Activated T-helper 9 cell treated with anti-CD3 and anti-CD28 coated beads, Interleukin-2, amount 50 U/mL, for 16 hours (primary cell): Measurements from ENCODE around the gene DNTTIP2.
"Not testable (repeated sequence)": the region's sequence is repeated elsewhere in the genome, so short reads cannot be mapped to it uniquely, and the experiment has no call there.

Experiments used
- DNase-seq: peaks from one replicate; pipeline ENCODE4 v3.0.0-alpha.2; 2020; ENCODE audit warnings: low read depth

The DNTTIP2 gene

DNA sequence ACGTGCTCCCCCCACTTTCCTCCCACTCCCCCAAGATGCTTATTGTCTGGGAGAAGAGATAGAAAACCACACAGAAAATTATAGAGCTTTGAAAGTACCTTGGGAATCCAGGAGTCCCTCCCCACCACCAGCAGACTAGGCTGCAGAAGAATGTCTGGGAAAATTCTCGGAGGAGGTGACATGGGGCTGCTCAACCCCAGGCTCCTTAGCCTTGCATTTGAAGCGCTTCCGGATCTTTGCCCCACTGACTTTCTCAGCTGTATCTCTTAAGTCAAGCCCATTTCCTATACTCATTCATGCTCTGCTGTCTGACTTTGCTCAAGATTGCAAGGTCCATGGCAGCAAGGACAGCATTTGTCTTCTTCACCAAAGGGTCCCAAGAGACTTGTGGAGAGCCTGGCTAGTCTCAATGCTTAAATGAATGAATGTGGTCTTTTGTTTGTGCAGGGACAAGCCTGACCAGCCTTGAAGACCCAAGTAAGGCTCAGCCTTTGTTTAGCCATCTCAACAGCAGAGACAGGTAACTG, 38.0 kb downstream of the DNTTIP2 start:
- DNase-seq: no peak

DNA sequence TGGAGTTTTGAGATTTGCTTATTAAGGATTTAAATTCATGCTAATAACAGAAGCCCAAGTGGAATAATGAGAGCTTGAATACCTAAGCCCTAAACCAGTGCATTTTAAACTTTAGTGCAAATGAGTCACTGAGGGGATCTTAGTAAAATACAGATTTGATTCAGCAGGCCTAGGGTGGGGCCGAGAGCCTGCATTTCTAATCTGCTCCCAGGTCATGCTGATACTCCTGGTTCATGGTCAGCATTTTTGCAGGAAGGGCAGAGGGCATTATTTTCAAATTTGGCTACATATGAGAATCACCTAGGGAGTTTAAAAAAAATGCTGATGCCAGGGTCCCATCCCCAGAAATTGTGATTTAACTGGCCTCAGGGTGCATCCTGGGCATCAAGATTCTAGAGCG, 39.3 kb downstream of the DNTTIP2 start:
- DNase-seq: no peak

DNA sequence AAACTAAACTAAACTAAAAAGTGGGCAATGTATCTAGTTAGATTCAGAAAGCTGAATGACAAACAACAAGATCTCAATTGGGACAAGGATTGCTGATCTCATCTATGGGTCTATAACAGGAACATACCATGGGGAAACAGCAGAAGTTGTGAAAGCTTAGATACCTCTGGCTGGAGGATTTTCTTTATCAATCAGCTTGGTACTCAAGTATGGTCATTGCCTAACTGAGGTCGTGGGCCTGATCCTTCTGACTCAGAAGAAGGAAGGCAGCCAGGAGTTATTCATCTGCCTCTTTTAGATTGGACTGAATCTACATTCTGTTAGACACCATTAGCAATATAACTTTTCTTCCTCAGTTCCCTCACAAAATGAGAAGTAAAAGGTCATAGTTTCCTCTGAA, 39.7 kb downstream of the DNTTIP2 start:
- no peak for DNase-seq

DNA sequence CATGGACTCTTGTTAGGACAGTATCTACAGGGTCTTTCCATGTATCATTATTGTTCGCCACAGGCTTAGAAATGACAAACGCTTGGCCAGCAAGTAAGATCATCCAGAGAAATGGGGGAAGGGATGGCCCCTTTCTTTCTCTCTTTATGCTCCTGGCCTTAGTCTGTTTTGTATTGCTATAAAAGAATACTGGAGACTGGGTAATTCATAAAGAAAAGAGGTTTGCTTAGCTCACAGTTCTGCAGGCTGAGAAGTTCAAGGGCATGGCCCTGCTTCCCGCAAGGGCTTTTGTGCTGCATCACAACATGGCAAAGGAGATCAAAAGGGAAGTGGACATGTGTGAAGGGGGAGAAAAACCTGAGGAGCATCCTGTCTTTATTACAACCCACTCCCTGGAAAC, 41.0 kb downstream of the DNTTIP2 start:
- DNase-seq: no peak

DNA sequence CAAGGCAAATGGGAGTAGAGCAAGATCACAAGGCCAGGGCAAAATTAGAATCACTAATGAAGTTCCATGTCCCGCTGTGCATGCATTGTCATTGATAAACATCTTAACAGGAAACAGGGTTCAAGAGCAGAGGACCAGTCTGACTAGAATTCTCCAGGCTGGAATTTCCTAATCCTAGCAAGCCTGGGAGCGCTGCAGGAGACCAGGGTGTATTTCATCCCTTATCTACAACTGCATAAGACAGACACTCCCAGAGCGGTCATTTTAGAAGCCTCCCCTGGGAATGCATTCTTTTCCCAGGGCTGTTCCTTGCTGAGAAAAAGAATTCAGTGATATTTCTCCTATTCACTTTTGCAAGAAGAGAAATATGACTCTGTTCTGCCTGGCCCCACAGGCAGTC, 45.7 kb downstream of the DNTTIP2 start:
- DNase-seq: not testable (repeated sequence)

DNA sequence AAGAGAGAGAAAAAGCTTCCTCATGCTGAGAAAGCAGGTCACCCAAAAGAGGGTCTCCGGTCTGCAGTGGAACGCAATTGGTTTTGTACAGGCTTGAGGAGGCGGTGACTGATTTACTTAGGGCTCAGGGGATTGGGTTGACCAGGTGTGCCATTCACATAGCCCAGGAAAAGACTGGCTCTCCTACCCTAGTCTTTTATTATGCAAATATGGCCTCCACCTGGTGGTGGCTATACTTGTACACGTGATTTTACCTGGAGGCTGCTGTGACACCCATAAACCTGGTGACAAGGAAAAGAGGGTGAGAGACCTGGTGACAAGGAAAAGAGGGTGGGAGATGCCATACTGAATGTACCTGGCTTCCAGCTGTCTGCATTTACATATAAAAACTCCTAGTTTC, 49.9 kb downstream of the DNTTIP2 start:
- no peak for DNase-seq

DNA sequence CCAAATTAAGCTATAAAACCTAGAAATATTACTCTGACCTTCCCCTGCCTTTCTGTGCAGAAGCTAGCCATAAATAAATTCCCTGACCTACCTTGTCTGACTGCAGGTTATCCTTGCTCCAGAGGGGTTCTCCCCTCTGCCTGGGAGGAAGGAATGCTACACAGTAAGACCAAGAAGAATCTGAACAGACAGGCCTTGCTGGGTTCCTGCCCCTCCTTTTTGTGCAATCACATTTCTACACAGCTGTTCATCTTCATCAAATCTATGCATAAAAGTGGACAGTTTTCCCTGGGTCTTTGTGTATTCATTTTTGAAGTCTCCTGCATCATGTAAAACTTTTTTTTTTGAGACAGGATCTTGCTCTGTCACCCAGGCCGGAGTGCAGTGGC, 50.6 kb downstream of the DNTTIP2 start:
- no peak for DNase-seq

DNA sequence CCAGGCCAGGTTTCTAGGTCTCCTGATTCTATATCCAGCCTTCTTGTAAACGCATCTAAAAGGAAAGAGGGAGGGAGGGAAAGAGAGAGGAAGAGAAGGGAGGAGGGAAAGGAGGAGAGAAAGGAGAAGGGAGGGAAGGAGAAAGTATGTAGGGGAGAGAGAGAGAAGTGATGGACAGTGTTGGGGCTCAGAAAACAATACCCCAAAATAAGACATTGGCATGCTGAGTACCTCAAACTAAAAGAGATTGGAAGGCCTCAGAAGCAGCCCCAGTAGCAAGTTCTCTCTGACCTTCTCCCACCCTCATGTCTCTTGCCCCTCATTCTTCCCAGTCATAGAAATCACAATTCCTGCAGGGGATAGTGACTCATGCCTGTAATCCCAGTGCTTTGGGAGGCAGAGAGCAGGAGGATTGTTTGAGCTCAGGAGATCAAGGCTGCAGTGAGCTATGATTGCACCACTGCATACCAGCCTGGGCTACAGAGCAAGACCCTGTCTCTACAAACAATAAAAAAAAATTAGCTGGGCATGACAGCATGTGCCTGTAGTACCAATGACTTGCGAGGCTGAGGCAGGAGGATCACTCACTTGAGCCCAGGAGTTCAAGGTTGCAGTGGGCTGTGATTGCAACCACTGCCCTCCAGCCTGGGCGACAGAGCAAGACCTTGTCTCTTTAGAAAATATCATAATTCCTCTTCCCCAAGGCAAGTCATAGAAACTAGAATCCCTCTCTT, 51.2 kb downstream of the DNTTIP2 start:
- no peak for DNase-seq

DNA sequence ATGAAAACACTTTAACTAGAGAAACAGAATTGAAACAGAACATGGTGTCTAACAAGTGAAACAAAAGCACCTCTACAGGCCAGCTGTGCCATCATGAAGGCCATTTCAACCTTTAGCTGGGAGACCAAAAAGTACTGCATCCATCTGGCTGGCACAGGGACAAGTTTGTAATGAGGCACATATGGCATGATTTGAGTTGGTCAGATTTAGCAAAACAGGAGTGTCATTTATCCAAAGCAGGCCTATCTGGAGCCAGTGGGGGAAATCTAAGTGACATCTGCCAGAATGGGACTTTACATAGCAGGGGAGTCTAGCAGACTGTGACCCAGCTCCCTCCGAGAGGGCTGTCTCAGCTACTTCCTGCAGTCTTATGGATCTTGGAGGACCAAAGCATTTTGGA, 51.9 kb downstream of the DNTTIP2 start:
- no peak for DNase-seq

DNA sequence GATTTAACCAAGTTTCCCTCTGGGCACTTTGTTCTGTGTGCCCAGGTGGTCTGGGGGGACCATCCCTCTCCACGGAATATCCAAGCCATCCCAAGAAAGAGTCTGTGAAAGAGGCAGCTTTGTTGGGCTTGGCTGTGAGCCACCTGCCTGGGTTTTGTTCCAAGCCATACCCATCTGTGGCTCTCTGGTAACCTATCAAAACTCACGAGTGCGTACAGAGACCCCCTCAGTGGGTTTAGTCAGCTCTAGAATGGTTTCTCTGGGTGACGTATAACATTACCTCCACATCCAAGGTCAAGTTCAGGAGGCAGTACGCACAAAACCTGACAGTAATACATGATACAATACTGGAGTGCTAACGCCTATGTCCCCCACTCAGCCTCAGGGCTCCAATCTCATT, 54.2 kb downstream of the DNTTIP2 start:
- DNase-seq: no peak

DNA sequence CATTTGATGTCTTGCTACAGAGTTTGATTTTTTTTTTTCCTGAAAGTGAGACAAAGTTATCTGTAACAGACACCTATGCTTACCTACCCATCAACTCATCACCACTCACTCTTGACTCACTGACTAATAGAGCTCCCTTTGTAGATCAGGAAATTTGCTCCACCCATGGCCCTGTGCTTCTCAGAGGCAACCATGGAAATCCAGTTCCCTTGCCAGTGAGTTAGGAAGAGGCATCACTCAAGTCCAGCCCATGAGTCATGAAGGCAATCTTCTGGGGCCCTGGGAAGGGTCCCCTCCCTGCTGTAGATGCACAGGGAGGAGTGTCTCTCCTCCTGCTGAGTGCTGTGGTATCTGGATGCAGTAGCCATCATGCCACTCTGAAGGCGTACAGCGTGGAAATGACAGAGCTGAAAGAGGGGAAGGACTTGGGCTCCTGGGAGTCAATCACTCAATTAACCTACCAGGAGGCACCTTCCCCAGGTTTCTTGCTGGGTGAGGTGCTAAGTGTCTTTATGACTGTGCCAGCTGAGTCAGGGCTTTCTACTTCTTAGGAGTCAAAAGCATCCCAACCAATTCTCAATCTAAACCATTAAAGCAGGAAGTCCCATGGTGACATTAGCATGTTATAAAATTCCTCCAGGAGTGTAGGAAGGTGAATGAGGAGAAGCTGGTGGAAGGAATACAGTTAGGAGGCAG, 56.1 kb downstream of the DNTTIP2 start:
- no peak for DNase-seq

DNA sequence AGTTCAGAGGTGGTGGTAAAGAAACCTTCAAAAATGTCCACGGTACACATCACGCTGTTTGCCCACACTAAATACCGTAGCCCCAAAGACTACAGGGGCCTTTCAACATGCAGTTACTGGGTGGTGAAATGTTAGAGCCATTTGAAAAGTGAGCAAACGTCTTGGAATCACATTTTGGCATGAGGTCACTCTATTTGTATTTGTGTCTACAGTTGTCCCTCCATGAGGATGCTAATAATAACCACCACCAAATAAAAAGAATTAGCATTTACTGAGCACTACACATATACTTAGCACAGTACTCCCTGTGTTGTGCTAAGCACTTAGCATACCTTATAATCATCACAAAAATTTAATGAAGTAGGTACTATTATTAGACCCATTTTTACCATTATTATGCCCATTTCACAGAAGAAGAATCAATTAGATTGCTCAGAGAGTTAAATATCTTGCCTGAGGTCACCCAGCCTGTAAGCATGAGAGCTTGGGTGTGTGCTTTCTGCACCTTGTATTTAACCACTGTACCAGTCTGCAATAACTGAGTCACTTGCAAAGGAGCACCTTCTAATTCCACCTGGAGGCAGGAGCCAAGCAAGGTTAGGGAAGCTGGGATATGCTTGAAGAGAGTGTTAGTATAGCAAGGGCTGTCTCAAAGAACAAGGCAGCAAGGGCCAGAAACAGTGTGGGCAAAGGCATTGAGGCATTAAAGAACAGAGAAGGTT, 57.4 kb downstream of the DNTTIP2 start:
- DNase-seq: no peak

DNA sequence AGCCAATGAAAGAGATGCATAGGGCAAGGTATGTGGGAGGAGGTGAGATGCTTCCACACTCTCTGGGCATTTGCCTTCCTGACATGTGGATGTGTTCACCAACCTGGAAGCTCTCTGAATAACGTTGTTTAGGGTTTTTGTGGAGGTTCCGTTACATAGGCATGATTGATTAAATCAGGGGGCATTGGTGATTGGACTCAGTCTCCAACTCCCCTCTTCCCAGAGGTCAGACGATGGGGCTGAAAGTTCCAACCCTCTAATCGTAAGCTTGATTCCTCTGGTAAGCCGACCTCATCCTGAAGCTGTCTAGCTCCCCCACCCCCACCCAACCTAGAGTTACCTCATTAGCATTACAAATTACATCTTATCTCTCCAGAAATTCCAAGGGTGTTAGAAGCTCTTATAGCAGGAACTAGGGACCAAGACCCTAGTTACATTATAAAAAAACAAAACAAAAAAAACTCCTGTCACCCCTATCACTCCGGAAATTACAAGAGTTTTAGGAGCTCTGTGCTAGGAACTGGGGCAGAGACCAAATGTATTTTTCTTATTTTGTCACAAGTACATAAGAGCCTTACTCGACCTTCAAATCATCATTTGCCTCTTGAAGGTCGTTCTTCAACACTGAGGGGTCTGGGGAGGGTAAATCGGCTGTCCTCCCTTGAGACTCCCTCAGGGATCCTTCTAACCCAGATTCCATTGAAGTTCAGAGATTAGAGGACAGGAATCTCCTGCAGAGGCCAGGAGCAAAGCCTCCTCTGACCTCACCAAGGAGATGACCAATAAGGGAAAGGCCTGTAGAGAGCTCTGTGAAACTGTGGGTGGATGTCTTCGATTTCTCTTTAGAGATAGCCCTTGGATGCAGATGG, 58.2 kb downstream of the DNTTIP2 start:
- DNase-seq: no peak

DNA sequence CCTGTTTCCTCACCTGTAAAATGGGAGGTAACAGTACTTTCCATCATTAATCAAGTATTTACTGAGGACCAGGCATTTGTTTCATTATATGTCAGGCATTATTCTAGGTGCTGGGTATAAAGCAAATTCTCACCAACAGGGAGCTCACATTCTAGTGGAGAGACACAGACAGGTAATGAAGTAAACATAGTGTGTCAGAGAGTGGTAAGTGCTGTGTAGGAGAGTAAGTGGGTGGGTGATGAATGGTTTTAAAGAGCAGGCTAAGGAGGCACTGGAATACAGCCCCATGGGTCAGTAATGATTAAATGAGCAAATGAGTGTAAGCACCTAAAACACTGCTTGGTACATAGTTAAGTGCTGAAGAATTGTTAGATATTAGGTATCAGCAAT, 60.4 kb downstream of the DNTTIP2 start:
- DNase-seq: no peak

DNA sequence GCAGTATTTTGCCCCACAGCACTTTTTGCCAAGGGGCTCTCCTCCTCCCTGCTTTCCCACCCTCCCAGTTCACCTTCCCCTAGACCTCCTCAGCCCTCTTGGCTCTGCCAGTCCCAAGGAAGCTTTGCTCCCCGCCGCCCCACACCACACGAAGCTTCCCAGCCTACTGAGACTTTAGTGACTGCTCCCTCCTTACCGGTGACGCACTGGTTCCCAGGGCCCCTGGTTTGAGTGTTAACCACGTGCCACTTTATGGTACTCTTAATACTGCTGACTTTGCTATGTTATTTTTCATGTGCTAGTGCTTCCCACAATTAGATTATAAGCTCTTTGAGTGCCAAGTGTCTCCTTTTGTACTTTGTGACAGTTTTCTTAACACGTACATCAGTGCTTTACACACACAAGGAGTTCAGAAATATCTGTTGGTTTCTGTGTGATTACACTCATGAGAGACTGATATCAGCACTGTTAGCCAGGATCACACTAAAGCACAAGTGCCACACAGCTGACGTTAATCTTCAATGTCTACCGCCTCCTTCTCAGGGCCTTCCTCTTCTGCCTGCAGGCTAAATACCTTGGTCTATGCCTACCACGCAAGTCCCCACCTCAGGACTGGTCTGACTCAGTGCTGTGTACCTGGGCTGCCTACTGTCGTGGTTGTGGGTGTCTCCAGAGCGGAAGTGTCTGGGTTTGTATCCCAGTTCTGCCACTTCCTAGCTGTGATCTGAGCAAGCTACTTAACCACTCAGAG, 61.0 kb downstream of the DNTTIP2 start:
- peak; percentile 33 for DNase-seq

DNA sequence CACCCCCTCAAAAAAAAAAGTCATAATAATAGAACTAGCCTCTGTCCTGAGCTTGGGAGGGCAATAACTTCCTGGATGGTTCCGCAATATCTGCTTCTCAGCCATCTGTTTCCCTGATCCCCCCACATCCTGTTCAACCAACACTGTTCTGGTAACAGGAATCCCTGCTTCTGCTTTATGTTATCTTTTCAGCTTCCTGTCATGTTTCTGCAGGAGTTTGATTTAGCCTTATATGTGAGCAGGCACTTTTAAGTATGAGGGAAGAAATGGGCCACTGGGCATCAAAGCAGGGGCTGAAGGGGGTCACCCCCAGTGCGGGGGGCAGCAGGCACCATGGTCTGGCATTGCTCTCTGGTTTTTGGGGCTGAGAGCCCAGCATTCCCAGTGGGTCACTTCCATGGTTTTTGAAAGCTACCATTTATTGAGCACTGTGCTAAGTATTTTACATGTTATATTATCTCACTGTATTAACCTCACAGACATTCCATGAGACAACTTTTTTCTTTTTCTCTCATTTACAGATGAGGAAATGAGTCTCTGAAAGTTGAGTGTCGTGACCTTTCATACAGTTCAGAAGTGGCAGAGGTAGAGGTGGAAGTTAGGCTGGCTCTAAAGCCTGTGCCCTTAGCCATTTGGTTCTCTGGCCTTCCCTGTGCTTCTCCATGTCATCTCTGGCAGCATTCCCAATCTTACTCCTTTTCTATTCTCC, 61.9 kb downstream of the DNTTIP2 start:
- no peak for DNase-seq
